GM19467 (cell line): ENCODE results near the gene TXNDC5.

Experiments used
- ATAC-seq: cut with Tn5 transposase; IDR thresholded peaks from one replicate; pipeline ENCODE4 v1.9.1; 2021; ENCODE audit warnings: mild to moderate bottlenecking, moderate library complexity; ENCODE audit not compliant: unreplicated experiment

Gene TXNDC5

GRCh38 chr6:7868926-7869325 lies 41.7 kb downstream of the TXNDC5 start:
- ATAC-seq, result no peak

- ATAC-seq, result no peak
Measured at GRCh38 chr6:7866526-7866925, 44.1 kb downstream of the TXNDC5 start.

- ATAC-seq, result no peak
Measured at GRCh38 chr6:7865781-7866180, 44.8 kb downstream of the TXNDC5 start.

- ATAC-seq, result no peak
Measured at GRCh38 chr6:7859591-7859990, 51.0 kb downstream of the TXNDC5 start.

- ATAC-seq, result no peak
Measured at GRCh38 chr6:7851780-7852179, 58.8 kb downstream of the TXNDC5 start.

- ATAC-seq, result no peak
Measured at GRCh38 chr6:7848229-7848628, 62.4 kb downstream of the TXNDC5 start.

GRCh38 chr6:7846966-7847818 lies 63.4 kb downstream of the TXNDC5 start:
- no peak for ATAC-seq

GRCh38 chr6:7841781-7842468 lies 68.7 kb downstream of the TXNDC5 start:
- ATAC-seq, result no peak

GRCh38 chr6:7836371-7837026 lies 74.1 kb downstream of the TXNDC5 start:
- no peak for ATAC-seq

GRCh38 chr6:7833751-7834070 lies 76.9 kb downstream of the TXNDC5 start:
- no peak for ATAC-seq

- ATAC-seq, result no peak
Measured at GRCh38 chr6:7832904-7833750, 77.5 kb downstream of the TXNDC5 start.
